ENCODE data around the gene LOC128125822.
"Not testable (repeated sequence)": the region's sequence is repeated elsewhere in the genome, so short reads cannot be mapped to it uniquely, and the experiment has no call there.

The LOC128125822 gene

GRCh38 chr6:63572044-63572746 is at the start of gene LOC128125822, which contains the start of gene PTP4A1:
Gene LOC128125822, plus strand, starts transcription at chr6:63572480.
Gene PTP4A1, plus strand, starts transcription at chr6:63572480. Its CDS starts 4,401 bp downstream, at chr6:63576881.
- peak; percentile 94 for DNase-seq

GRCh38 chr6:63522911-63523287 is 49.4 kb upstream of the LOC128125822 start:
- not testable (repeated sequence) for DNase-seq

- no peak for DNase-seq
These were observed 48.6 kb upstream of the LOC128125822 start for GRCh38 chr6:63523630-63524029.

GRCh38 chr6:63525186-63525878 is 46.9 kb upstream of the LOC128125822 start:
- no peak for DNase-seq

- no peak for DNase-seq
These were observed 45.3 kb upstream of the LOC128125822 start for GRCh38 chr6:63526931-63527330.

- no peak for DNase-seq
These were observed 44.4 kb upstream of the LOC128125822 start for GRCh38 chr6:63527658-63528514.

GRCh38 chr6:63529498-63529897 is 42.8 kb upstream of the LOC128125822 start:
- no peak for DNase-seq

- no peak for DNase-seq
These were observed 42.1 kb upstream of the LOC128125822 start for GRCh38 chr6:63530182-63530581.

- no peak for DNase-seq
These were observed 41.3 kb upstream of the LOC128125822 start for GRCh38 chr6:63530991-63531390.

- no peak for DNase-seq
These were observed 39.3 kb upstream of the LOC128125822 start for GRCh38 chr6:63533026-63533425.

- no peak for DNase-seq
These were observed 38.3 kb upstream of the LOC128125822 start for GRCh38 chr6:63533952-63534351.

- no peak for DNase-seq
These were observed 34.9 kb upstream of the LOC128125822 start for GRCh38 chr6:63537201-63537958.

- no peak for DNase-seq
These were observed 34.4 kb upstream of the LOC128125822 start for GRCh38 chr6:63537959-63538300.

GRCh38 chr6:63538550-63538949 is 33.7 kb upstream of the LOC128125822 start:
- no peak for DNase-seq

GRCh38 chr6:63543001-63543400 is 29.3 kb upstream of the LOC128125822 start:
- DNase-seq: no peak

GRCh38 chr6:63543982-63544381 is 28.3 kb upstream of the LOC128125822 start:
- DNase-seq: no peak

GRCh38 chr6:63546236-63546635 is 26.0 kb upstream of the LOC128125822 start:
- DNase-seq: no peak

- no peak for DNase-seq
These were observed 25.6 kb upstream of the LOC128125822 start for GRCh38 chr6:63546697-63547096.

- DNase-seq: no peak
These were observed 23.2 kb upstream of the LOC128125822 start for GRCh38 chr6:63549076-63549475.

- DNase-seq: no peak
These were observed 19.1 kb upstream of the LOC128125822 start for GRCh38 chr6:63553208-63553607.

- no peak for DNase-seq
These were observed 18.4 kb upstream of the LOC128125822 start for GRCh38 chr6:63553900-63554299.

- DNase-seq: no peak
These were observed 17.5 kb upstream of the LOC128125822 start for GRCh38 chr6:63554782-63555181.

GRCh38 chr6:63556369-63556768 is 15.9 kb upstream of the LOC128125822 start:
- DNase-seq: no peak

Data from activated gamma-delta T cell treated with Interleukin-2 at 50 U/mL for 16 hours (primary cell).